ENCODE data around the gene FOXO3. TPM values are rescaled to one million over a fixed set of nuclear protein-coding genes. Genes with fewer than 3 reads are reported as not detected.
"Not testable (repeated sequence)": the region's sequence is repeated elsewhere in the genome, so short reads cannot be mapped to it uniquely, and the experiment has no call there.

The FOXO3 gene
- total RNA-seq, 4 donors from 2014 or later: 146 to 200 (median 166) TPM

- Histone ChIP-seq H3K4me1 (peaks cover 0 to 24% (median 10%) of the 10 kb centered on the region in 4 donors), H3K27ac (peak overlapping the region; percentile 95 to 99 (median 98)), H3K9me3 (no peaks in the 10 kb centered on the region), H3K36me3 (peaks cover 0 to 11% (median 0%) of the 10 kb centered on the region in 3 donors), H3K4me3 (peak overlapping the region; percentile 64 to 92 (median 76)), H3K27me3 (no peaks in the 10 kb centered on the region)
- TF ChIP-seq EP300 (IDR thresholded peaks at IDR 0.05) (peak in 1 of 2 donors; percentile 65), POLR2A (IDR thresholded peaks at IDR 0.05) (peak; percentile 56 to 74), CTCF (IDR thresholded peaks at IDR 0.05) (peak in 1 of 5 experiments; percentile 24)
- peak; percentile 64 to 65 for DNase-seq (ENCODE audit: low spot score in 2 of 2)
- WGBS, 2 donors: 0% methylated on average over 42 to 88 of the region's 105 CpGs
Observed at GRCh38 chr6:108557494-108558371, 3.0 kb upstream of the FOXO3 start.

- H3K27me3 ChIP-seq: no peaks in the 10 kb centered on the region
- DNase-seq (ENCODE audit: low spot score in 2 of 2): peak; percentile 97 to 98
- H3K4me1 ChIP-seq: peaks cover 0 to 30% (median 15%) of the 10 kb centered on the region in 4 donors
- no peaks in the 10 kb centered on the region for H3K9me3 ChIP-seq
- H3K36me3 ChIP-seq: peaks cover 0 to 11% (median 0%) of the 10 kb centered on the region in 3 donors
- peak overlapping the region; percentile 95 to 99 (median 98) for H3K27ac ChIP-seq
- peak overlapping the region; percentile 70 to 92 (median 78) for H3K4me3 ChIP-seq
- TF ChIP-seq EP300 (IDR thresholded peaks at IDR 0.05) (peak; percentile 91 to 95), CTCF (IDR thresholded peaks at IDR 0.05) (no peak), POLR2A (IDR thresholded peaks at IDR 0.05) (peak; percentile 82 to 90)
- 0% methylated on average over 34 to 50 of the region's 58 CpGs for WGBS, 2 donors
Observed at GRCh38 chr6:108558372-108559096, 2.2 kb upstream of the FOXO3 start.

- peak overlapping the region; percentile 70 to 97 (median 87) for H3K4me3 ChIP-seq
- no peaks in the 10 kb centered on the region for H3K27me3 ChIP-seq
- TF ChIP-seq CTCF (IDR thresholded peaks at IDR 0.05): no peak
- peak; percentile 62 to 88 for TF ChIP-seq POLR2A (IDR thresholded peaks at IDR 0.05)
- TF ChIP-seq EP300 (IDR thresholded peaks at IDR 0.05): peak in 1 of 2 donors; percentile 95
- peak overlapping the region; percentile 95 to 100 (median 98) for H3K27ac ChIP-seq
- H3K4me1 ChIP-seq: peaks cover 0 to 38% (median 20%) of the 10 kb centered on the region in 4 donors
- peak; percentile 84 for DNase-seq (ENCODE audit: low spot score in 2 of 2)
- 1% methylated on average over 46 to 66 of the region's 84 CpGs for WGBS, 2 donors
- peaks cover 0 to 11% (median 0%) of the 10 kb centered on the region in 3 donors for H3K36me3 ChIP-seq
- no peaks in the 10 kb centered on the region for H3K9me3 ChIP-seq
Observed at GRCh38 chr6:108559097-108559883, 1.4 kb upstream of the FOXO3 start.

DNA sequence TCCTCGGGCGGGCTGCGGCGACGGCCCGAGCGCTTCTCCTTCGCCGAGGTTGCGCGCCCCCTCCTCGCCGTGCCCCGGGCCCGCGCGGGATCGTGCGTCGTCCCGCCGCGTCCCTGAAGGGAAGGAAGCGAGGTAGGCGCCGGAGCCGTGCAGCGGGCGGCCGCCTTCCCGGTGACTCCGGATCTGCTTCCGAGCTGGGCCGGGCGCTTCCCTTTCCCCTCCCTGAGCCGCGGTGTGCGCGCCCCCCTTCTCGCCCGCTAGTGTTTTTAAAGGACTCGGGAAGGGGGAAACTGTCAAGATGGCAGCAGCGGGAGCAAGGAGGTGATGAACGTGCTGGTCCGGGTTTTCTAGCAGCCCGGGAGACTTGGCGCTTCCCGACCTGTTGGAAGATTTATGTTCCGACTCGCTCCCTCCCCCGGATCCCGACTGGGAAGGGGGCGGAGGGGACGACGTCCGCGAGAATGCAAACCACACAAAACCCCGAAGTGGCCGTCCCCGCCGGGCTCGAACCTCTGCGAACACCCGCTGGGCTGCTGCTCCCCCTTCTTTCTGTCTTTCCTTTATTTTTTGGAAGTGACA lies 744 bp upstream of the FOXO3 start:
- peaks cover 0 to 45% (median 26%) of the 10 kb centered on the region in 4 donors for H3K4me1 ChIP-seq
- peaks cover 0 to 11% (median 0%) of the 10 kb centered on the region in 3 donors for H3K36me3 ChIP-seq
- H3K27ac ChIP-seq: peak overlapping the region; percentile 95 to 100 (median 98)
- DNase-seq (ENCODE audit: low spot score in 2 of 2): peak; percentile 47 to 48
- 0% methylated on average over 28 to 53 of the region's 64 CpGs for WGBS, 2 donors
- H3K4me3 ChIP-seq: peak overlapping the region; percentile 70 to 97 (median 83)
- H3K9me3 ChIP-seq: no peaks in the 10 kb centered on the region
- TF ChIP-seq EP300 (IDR thresholded peaks at IDR 0.05): no peak
- peak in 1 of 2 donors; percentile 59 for TF ChIP-seq POLR2A (IDR thresholded peaks at IDR 0.05)
- peak in 2 of 5 experiments; percentile 13 to 26 for TF ChIP-seq CTCF (IDR thresholded peaks at IDR 0.05)
- H3K27me3 ChIP-seq: no peaks in the 10 kb centered on the region

DNA sequence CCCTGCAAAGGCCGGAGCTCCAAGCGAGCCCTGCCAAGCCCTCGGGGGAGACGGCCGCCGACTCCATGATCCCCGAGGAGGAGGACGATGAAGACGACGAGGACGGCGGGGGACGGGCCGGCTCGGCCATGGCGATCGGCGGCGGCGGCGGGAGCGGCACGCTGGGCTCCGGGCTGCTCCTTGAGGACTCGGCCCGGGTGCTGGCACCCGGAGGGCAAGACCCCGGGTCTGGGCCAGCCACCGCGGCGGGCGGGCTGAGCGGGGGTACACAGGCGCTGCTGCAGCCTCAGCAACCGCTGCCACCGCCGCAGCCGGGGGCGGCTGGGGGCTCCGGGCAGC lies 561 bp downstream of the FOXO3 start:
- DNase-seq (ENCODE audit: low spot score in 2 of 2); H3K9me3 ChIP-seq; H3K27me3 ChIP-seq: not testable (repeated sequence)
- Histone ChIP-seq H3K36me3 (peaks cover 0 to 11% (median 0%) of the 10 kb centered on the region in 3 donors), H3K27ac (peak overlapping the region; percentile 95 to 100 (median 98)), H3K4me1 (peaks cover 0 to 46% (median 36%) of the 10 kb centered on the region in 4 donors), H3K4me3 (peak overlapping the region; percentile 70 to 97 (median 83))
- WGBS, 2 donors: no CpG with 5 or more reads among the region's 40 CpGs
